Measurements from ENCODE around the gene ARSB. TPM values are rescaled to one million over a fixed set of nuclear protein-coding genes. Genes with fewer than 3 reads are reported as not detected.

Gene ARSB
- total RNA-seq, 2 donors from 2014 or later = 28.1 TPM

- Mint-ChIP-seq H3K36me3 (ENCODE audit: low read depth) (peaks cover 5% of the 10 kb centered on the region), H3K9me3 (peaks cover 4% of the 10 kb centered on the region), H3K4me1 (peaks cover 20% of the 10 kb centered on the region), H3K27ac (no peak overlapping the region), H3K27me3 (ENCODE audit: insufficient read depth) (no peaks in the 10 kb centered on the region), H3K4me3 (no peak overlapping the region)
- H3K27ac ChIP-seq (ENCODE audit: low read depth, low read length) = no peak overlapping the region
- no peak overlapping the region for H3K9ac ChIP-seq (ENCODE audit: extremely low read depth, low read length, poor library complexity, severe bottlenecking)
- peaks cover 4% of the 10 kb centered on the region for H3K9me3 ChIP-seq (ENCODE audit: control insufficient read depth, low read length)
- WGBS, 2 experiments (ENCODE audit: insufficient coverage in 1 of 2, insufficient read length in 1 of 2) = 84 to 91% methylated on average over 4 to 8 of the region's 8 CpGs
- TF ChIP-seq, protein P1, sequence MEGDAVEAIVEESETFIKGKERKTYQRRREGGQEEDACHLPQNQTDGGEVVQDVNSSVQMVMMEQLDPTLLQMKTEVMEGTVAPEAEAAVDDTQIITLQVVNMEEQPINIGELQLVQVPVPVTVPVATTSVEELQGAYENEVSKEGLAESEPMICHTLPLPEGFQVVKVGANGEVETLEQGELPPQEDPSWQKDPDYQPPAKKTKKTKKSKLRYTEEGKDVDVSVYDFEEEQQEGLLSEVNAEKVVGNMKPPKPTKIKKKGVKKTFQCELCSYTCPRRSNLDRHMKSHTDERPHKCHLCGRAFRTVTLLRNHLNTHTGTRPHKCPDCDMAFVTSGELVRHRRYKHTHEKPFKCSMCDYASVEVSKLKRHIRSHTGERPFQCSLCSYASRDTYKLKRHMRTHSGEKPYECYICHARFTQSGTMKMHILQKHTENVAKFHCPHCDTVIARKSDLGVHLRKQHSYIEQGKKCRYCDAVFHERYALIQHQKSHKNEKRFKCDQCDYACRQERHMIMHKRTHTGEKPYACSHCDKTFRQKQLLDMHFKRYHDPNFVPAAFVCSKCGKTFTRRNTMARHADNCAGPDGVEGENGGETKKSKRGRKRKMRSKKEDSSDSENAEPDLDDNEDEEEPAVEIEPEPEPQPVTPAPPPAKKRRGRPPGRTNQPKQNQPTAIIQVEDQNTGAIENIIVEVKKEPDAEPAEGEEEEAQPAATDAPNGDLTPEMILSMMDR (conservative IDR thresholded peaks at IDR 0.05) = no peak
- DNase-seq = no peak
- H3K4me1 ChIP-seq (ENCODE audit: control insufficient read depth, insufficient read depth, low read length) = peaks cover 3% of the 10 kb centered on the region
- H3K4me3 ChIP-seq (ENCODE audit: low read length) = no peak overlapping the region
- no peaks in the 10 kb centered on the region for H3K36me3 ChIP-seq (ENCODE audit: control insufficient read depth, insufficient read depth, low read length)
- no peaks in the 10 kb centered on the region for H3K27me3 ChIP-seq (ENCODE audit: control insufficient read depth, insufficient read depth, low read length, poor library complexity, severe bottlenecking)
Observed at GRCh38 chr5:78806544-78806943, 178.6 kb downstream of the ARSB start.

DNA sequence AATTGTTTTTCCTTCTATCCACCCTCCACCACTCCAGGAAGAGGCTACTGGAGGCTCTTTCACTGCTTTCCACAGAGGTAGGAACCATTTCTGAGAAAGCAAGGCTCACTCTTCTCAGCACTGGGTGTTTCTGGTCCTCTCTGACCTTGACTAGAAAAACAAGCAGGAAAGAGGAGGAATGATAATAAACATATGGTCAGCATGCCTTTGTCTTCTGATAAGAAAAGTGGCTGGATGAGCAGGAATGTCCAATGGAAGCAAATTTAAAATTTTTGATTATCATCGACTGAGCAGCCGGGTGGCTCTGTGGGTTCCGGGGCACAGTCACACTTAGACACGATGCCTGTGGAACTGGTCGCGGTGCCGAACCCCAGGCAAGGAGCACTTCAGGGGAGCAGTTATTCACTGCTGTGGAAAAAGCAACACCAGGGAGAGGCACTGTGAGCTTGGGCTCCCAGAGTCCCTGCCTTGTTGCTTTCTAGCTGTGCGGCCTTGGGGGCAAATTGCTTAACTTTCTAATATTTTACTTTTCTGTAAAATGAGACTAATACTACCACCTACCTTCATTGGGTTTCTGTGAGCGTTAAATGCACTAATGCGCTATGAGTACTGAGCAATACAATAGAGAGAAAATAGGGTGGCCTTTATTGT is 179.5 kb downstream of the ARSB start:
- no peak overlapping the region for H3K9ac ChIP-seq (ENCODE audit: extremely low read depth, low read length, poor library complexity, severe bottlenecking)
- Mint-ChIP-seq H3K9me3 (peaks cover 14% of the 10 kb centered on the region), H3K36me3 (ENCODE audit: low read depth) (peaks cover 14% of the 10 kb centered on the region), H3K27ac (no peak overlapping the region), H3K4me1 (peaks cover 14% of the 10 kb centered on the region), H3K4me3 (no peak overlapping the region), H3K27me3 (ENCODE audit: insufficient read depth) (no peaks in the 10 kb centered on the region)
- no peak for DNase-seq
- WGBS, 2 experiments (ENCODE audit: insufficient coverage in 1 of 2, insufficient read length in 1 of 2) = 96 to 98% methylated on average over 7 to 9 of the region's 10 CpGs
- no peaks in the 10 kb centered on the region for H3K27me3 ChIP-seq (ENCODE audit: control insufficient read depth, insufficient read depth, low read length, poor library complexity, severe bottlenecking)
- no peaks in the 10 kb centered on the region for H3K36me3 ChIP-seq (ENCODE audit: control insufficient read depth, insufficient read depth, low read length)
- H3K4me1 ChIP-seq (ENCODE audit: control insufficient read depth, insufficient read depth, low read length) = peaks cover 3% of the 10 kb centered on the region
- peaks cover 13% of the 10 kb centered on the region for H3K9me3 ChIP-seq (ENCODE audit: control insufficient read depth, low read length)
- no peak overlapping the region for H3K4me3 ChIP-seq (ENCODE audit: low read length)
- no peak overlapping the region for H3K27ac ChIP-seq (ENCODE audit: low read depth, low read length)
- TF ChIP-seq, protein P1 (conservative IDR thresholded peaks at IDR 0.05) = no peak

GRCh38 chr5:78804995-78805394 is 180.1 kb downstream of the ARSB start:
- no peak overlapping the region for H3K27ac Mint-ChIP-seq
- H3K9me3 Mint-ChIP-seq = peaks cover 15% of the 10 kb centered on the region
- peaks cover under 1% of the 10 kb centered on the region for H3K4me1 ChIP-seq (ENCODE audit: control insufficient read depth, insufficient read depth, low read length)
- H3K9ac ChIP-seq (ENCODE audit: extremely low read depth, low read length, poor library complexity, severe bottlenecking) = no peak overlapping the region
- DNase-seq = no peak
- H3K36me3 ChIP-seq (ENCODE audit: control insufficient read depth, insufficient read depth, low read length) = no peaks in the 10 kb centered on the region
- no peak overlapping the region for H3K4me3 Mint-ChIP-seq
- peaks cover 15% of the 10 kb centered on the region for H3K36me3 Mint-ChIP-seq (ENCODE audit: low read depth)
- H3K4me1 Mint-ChIP-seq = peaks cover 9% of the 10 kb centered on the region
- H3K9me3 ChIP-seq (ENCODE audit: control insufficient read depth, low read length) = peaks cover 15% of the 10 kb centered on the region
- H3K27me3 ChIP-seq (ENCODE audit: control insufficient read depth, insufficient read depth, low read length, poor library complexity, severe bottlenecking) = no peaks in the 10 kb centered on the region
- no peaks in the 10 kb centered on the region for H3K27me3 Mint-ChIP-seq (ENCODE audit: insufficient read depth)
- H3K4me3 ChIP-seq (ENCODE audit: low read length) = no peak overlapping the region
- H3K27ac ChIP-seq (ENCODE audit: low read depth, low read length) = no peak overlapping the region
- TF ChIP-seq, protein P1 (conservative IDR thresholded peaks at IDR 0.05) = no peak
- 90 to 98% methylated on average over 4 to 6 of the region's 6 CpGs for WGBS, 2 experiments (ENCODE audit: insufficient coverage in 1 of 2, insufficient read length in 1 of 2)

Data from endodermal cell (in vitro differentiated cells).